HG02763 (cell line): Measurements from ENCODE around the gene IL13RA1.
"Not testable (repeated sequence)": the region's sequence is repeated elsewhere in the genome, so short reads cannot be mapped to it uniquely, and the experiment has no call there.

Experiments
- ATAC-seq: cut with Tn5 transposase; IDR thresholded peaks from one replicate; pipeline ENCODE4 v1.9.1; 2021; ENCODE audit warnings: mild to moderate bottlenecking, moderate library complexity; ENCODE audit not compliant: unreplicated experiment

IL13RA1 gene

DNA sequence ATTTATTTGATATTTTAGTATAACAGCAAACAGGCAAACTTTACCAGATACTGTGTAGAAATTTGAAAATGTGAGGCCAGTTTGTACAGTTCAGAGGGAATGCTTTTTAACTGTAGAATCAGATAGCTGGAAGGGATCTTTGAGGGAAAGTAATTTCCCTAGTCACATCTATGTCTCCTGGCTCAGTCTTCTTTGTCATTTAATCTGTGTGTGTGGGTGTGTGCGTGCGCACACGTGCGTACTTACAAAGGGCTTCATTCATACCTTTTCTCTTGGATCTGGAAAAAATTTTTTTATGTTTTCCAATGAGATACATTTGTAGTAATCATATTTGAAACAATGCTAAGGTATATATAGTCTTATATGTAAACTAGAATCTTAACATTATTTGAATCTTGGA lies 44.6 kb downstream of the IL13RA1 start:
- ATAC-seq: no peak

DNA sequence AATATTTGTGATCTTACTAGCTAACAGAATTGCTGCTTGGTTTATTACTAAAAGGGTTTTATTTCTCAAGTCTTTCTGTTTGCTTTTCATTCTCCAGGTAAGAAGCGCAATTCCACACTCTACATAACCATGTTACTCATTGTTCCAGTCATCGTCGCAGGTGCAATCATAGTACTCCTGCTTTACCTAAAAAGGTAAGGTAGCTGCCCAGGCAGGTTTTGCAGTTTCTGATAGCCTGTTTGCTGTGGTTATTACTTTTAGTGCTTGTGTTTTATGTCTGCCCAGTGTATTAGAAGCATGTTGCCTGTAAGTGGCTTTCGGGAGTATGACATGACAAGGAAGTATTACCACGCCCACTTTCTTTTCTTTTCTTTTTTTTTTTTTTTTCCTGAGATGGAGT lies 46.4 kb downstream of the IL13RA1 start:
- ATAC-seq: no peak

DNA sequence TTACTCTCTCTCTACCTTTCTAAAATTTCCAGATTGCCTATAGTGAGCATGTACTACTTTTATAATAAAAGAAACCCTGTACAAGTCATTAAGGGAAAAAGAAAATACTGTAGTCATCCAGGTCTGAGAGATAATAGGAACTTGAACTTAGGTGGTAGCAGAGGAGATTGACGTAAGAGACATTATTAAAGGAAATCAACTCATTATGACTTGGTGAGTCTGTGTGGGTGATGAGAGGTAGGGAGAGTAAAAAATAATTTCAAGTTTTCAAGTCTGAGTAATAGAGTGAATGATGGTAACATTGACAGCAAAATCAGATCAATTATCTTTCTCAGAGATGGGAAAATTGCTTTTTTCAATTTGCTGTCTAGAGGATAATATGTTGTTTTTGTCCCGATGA lies 52.2 kb downstream of the IL13RA1 start:
- ATAC-seq: no peak

DNA sequence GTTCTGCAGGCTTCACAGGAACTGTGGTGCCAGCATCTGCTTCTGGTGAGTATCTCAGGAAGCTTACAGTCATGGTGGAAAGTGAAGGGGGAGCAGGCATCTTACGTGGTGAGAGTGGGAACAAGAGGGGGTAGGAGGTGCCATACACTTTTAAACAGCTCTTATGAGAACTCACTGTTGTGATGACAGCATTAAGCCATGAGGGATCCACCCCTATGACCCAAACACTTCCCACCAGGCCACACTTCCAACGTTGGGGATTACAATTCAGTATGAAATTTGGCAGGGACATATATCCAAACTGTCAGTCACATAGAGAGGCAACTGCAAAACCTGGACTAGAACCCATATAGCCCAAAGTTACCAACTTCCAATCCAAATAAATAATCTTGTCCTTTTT lies 53.1 kb downstream of the IL13RA1 start:
- ATAC-seq: no peak

DNA sequence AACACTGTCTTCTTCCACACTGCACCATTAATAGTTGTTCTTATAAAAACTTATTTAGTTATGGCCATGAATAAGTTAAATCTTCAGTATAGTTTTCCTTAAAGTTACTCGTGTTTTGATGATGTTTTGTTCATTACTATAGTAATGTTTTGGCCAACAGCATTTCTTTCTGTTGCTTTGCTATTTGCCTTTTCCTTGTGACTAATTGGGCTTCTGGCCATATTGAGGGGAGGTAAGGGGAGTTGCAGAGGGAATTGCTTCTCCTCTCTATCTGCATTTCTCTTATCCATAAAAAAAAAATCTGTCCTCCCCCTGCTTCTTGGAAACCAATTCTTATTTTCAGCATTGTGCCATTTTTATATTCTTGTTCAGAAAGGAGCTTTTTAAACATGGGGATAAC lies 53.5 kb downstream of the IL13RA1 start:
- no peak for ATAC-seq

DNA sequence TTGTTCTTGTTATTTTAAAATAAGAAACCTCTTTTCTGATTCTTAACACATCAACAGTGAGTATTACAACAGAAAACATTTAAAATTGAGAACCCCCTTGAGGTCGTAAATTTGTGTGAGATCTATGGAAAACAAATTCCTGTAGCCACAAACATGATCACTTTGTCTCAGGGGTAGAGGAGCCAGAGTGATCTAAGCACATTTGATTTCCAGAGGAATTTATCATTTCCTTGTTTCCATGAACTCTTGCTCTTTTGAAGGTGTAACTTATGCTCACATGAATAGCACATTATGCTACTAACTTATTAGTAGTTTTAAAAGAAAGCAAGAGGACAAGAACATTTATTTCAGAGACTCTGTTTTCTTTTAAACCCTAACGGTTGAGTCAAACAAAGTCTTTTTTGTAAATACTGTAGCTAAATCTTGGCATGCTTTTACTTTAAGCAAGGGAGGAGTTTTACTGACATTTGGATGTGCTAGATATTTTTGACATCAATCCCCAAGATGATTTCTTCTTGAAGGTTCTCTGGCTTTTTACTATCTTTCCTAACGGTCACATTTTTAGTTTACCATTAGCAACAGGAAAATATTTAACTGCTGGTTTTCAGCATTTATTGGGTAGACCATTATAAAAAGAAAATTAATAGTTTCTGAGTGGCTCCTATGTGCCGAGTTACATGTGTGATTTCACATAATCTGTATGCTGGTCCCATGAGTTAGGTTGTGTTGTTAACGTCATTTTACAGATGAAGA lies 68.3 kb downstream of the IL13RA1 start:
- ATAC-seq: no peak

DNA sequence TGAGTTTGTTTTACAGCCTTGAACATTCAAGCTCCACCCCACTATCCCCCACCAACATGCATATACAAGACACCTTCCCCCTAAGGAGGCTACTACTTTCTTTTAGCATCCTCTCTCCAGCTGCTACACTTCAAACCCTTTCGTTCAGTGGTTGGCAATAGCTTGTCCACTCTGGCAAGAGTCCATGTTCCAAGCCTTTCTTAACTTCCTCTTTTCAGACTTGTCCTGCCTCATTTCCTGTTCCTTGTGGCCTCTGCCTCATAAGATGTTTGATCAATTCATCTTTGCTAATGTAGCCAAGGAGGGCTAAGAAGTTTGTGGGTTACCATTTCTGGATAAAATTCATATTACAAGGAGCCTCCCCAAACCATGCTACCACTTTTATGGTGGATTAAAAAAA lies 75.5 kb downstream of the IL13RA1 start:
- ATAC-seq: no peak

DNA sequence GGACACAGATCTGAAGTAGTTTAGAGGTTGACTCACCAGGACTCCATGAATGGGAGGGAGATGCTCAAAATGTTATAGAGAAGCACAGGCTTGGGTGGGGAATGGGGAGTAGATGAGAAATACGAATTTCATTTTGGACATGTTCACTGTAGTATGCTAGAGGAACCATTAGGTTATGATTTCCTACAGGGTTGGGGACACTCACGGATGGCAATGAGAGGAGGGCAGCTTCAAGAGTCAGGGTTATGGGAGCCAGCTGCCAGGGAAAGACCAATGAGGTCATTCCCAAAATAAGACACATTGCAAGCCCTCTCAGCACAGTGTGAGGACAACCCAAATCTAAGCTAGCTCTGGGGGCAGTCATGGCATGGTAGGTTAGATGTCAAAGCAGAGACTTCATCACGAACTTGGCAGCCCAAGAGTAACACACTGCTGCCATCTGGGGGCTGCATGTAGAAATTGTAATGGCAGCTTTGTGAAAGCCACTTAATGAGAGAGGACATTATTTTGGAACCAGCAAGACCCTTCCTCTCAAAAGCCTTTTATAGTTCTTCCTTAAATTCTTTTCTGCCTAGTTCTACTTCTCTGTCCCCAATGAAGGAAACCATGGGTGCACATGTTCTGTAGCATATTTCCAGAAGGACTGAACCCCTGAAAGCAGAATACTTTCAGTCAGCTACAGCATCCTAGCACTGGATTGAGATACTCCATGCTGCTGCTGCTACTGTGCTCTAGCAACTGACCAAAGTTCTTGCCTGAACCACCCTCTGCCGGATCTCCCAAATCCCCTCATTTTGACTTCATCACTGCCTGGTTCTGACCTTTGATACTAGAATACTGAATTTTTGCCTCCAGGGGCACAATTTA lies 80.0 kb downstream of the IL13RA1 start:
- no peak for ATAC-seq

DNA sequence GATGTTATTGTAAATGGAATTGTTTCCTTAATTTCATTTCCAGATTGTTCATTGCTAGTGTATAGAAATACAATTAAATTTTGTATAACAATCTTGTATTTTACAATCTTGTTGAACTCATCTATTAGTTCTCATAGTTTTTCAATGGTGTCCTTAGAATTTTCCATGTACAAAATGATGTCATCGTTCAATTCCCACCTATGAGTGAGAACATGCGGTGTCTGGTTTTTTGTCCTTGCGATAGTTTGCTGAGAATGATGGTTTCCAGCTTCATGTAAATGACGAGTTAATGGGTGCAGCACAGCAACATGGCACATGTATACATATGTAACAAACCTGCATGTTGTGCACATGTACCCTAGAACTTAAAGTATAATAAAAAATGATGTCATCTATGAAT lies 89.9 kb downstream of the IL13RA1 start:
- not testable (repeated sequence) for ATAC-seq

DNA sequence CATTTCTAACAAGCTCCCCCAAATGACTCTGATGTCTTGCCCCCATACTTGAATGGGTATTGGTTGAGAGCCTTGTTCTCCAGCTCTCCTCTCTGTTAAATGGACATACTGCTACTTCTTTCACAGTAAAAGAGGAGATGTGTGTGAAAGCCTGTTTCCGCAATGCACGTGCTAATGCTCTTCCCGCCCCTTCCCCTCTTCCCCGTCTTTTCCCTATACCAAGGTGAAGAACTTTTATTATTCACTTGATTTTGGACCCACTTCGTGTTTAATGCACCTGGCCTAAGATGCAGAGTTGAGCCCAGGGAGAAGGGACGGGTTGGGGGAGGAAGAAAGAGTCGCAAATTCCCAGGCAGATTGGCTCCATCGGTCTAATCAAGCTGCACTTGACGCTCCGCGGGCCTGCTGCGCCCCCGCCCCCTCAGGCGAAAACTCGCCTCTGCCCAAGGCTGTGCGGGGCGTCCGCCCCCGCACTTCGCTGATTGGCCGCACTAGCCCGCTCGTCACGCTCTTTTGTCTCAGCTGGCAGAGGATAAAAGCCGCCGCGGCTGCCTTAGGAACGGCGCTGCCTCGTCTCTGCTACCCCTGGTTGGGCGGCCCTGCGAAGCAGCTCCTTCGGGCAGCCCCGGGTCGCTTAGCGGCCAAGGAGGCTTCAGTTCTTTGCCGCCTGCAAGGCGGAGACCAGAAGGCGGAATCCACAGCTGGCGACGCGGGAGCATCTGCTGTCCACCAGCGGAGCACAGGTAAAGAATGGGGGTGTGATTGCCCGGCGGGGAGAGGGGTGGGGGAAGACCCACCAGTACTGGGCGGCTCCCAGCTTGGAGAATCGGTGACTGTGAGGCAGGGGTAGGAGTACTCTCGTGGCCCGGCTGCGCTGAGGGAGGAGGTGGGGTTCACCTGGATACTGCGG lies 96.1 kb downstream of the IL13RA1 start, which contains the start of gene ZCCHC12:
ZCCHC12 (plus strand) TSS at position 562 of the 910 bp plus-strand sequence. CDS start 1,421 bp downstream, outside the sequence.
- no peak for ATAC-seq

DNA sequence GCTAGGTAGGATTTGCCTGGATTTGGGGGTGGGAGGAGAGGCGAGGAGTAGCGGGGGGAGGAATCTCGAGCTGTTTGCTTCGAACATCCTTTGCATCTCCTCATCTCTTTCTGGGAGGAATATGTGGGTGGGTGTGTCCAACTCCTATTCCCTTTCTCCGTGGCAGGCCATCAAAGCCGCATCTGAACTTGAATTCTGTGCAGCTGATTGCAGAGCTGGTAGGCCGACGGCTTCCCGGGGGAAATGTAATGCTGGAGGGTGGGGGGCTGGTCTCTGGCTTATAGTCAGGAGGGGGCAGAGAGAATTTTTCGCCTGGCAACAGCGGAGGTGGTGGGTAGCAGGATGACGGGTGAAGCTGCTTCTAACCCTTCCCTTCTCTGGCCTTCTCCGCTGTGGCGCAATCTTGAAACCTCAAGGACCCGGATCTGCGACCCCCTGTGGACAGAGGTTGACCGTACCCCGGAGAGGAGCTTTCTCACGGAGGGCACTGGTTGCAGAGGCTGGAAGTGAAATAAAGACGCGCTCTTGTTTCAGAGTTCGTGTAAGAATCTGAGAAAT lies 96.8 kb downstream of the IL13RA1 start:
- no peak for ATAC-seq

DNA sequence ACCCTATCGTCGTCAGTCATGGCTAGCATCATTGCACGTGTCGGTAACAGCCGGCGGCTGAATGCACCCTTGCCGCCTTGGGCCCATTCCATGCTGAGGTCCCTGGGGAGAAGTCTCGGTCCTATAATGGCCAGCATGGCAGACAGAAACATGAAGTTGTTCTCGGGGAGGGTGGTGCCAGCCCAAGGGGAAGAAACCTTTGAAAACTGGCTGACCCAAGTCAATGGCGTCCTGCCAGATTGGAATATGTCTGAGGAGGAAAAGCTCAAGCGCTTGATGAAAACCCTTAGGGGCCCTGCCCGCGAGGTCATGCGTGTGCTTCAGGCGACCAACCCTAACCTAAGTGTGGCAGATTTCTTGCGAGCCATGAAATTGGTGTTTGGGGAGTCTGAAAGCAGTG lies 97.8 kb downstream of the IL13RA1 start:
- no peak for ATAC-seq

DNA sequence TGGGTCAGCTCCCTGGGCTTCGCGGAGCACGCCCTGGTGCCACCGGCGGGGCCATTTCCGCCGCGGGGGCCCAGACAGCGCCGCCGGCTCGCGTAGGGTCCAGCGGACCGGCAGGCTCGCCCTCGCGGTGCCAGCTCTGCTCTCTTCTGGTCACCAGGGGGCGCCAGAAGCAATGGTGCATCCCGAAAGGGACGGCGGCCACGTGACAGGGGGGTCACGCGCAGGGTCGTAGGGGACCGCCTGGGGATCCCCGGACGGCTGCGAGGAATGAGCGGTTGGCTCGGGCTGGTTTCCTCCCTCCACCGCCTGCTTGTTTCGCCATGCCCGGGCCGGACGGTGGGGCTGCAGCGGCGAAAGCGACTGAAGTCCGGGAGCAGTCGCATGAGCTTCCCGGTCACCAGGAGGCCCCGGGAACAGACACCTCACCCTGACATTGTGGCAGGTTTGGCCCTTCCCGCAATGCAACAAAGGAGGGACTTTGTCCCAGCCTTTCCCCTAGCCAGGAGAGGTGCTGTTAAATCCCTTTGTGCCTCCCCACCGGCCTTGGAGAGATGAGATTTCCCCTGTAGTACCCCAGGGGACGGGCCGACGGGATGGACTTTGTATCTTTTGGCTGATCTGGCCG lies 112.0 kb downstream of the IL13RA1 start:
- ATAC-seq: no peak
